NCI-H2107 (cell line): ENCODE results near the gene CCL16.
"Not testable (repeated sequence)": the region's sequence is repeated elsewhere in the genome, so short reads cannot be mapped to it uniquely, and the experiment has no call there.

Experiments
- DNase-seq: peaks from one replicate; lab custom pipeline; 2025; lab: John Stamatoyannopoulos, UW

The CCL16 gene

DNA sequence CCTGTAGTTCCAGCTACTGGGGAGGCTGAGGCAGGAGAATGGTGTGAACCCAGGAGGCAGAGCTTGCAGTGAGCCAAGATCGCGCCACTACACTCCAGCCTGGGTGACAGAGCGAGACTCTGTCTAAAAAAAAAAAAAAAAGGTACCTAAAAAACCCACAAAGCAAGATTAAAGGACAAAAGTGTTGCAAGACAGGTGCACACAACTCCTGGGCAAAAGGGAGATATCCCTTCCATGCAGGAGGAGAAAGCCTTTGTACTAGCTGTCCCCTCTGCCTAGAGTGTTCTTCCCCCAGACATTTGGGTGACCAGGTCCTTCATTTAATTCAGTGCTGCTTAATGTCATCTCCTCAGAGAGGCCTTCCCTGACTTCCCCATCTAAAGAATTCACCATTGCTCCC is 42.8 kb downstream of the CCL16 start:
- DNase-seq, result not testable (repeated sequence)

- DNase-seq, result no peak
Measured at GRCh38 chr17:35936063-35936462, 45.2 kb downstream of the CCL16 start.

DNA sequence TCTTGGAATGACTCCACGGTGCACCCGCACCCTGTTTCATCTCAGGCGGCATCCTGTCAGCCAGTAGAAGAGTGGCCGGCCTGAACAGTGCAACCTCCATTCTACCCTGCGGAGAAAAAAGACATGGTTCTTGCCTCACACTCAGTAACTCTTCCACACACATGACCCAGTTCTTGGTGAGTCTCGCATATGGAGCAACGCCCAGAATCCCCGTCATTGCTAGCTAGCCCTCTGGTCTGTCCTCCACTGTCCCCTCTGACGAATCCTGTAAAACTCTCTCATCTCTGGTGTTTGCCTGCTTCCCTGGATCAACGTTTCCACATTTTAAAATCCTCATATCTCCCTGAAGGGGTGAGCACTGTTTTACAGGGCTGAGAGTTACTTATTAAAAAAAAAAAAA is 46.5 kb downstream of the CCL16 start:
- DNase-seq, result no peak

DNA sequence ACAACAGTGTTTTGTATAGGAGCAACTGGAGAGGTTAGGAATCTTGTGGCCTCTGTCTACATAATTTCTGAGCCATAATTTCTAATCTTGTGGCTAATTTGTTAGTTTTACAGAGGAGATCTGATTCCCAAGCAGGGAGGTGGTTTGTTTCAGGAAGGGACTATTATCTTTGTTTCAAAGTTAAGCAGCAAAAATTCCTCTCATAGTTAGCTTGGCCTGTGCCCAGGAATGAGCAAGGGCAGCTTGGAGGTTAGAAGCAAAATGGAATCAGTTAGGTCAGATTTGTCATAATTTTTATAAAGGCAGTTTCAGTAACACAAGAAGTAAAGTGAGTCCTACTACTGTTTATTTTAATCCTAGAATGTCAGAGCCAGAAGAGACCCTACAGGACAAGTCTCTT is 48.7 kb downstream of the CCL16 start:
- no peak for DNase-seq

- DNase-seq, result no peak
Measured at GRCh38 chr17:35931794-35932425, 49.4 kb downstream of the CCL16 start.

DNA sequence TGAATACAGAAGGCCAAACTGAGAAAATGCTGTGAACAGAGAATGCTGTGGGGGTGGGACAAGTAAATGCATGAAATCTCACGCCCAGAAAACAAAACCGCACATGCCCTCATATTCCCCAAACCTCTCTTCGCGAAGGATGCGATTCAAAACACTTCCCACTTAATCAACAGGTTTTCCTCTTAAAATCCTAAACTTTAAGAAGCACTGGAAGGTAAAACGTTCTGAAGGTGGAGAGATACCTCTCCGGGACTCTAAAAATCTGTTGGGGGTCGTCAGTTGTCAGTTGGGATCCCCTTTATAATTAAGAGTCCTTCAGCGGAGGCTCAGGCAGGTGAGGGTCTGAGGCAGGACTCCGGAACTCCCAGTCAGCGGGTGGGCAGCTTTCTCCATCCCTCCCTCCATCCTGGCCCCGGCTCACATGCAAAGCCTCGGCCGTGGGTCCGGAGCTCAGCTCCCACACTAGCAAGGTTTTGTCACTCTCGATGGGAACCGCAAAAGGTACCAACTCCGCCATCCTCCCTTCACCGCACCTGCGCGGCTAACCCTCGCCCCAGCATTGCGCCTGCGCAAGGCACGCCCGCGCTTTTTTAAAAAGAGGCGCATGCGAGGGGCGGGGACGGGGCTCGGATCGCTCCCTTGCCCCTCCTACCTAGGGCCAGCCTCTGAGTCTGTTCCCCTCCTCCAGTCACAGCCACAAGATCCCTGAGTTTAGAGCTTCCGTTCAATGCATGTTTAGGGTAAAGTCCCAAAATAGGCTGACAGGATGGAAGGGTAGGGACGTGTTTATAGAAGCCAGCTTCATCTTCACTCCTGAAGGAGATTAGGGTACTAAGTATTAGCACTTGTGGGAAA is 50.9 kb downstream of the CCL16 start, which contains the start of gene RDM1:
TSS of gene RDM1 (minus strand) at position 563 of the 855 bp plus-strand sequence. CDS start at position 517, 46 bp downstream.
- peak; percentile 79 for DNase-seq

- DNase-seq, result no peak
Measured at GRCh38 chr17:35927714-35928113, 53.6 kb downstream of the CCL16 start.
